Stimulated activated CD4-positive, alpha-beta T cell treated with anti-CD3 and anti-CD28 coated beads, Interleukin-2, amount 100 ng/mL, for 4 hours (primary cell): ENCODE data around the gene RAB11FIP3.
"Not testable (repeated sequence)": the region's sequence is repeated elsewhere in the genome, so short reads cannot be mapped to it uniquely, and the experiment has no call there.

Experiments
- DNase-seq: peaks from one replicate; pipeline ENCODE4 v3.0.0-alpha.2; 2020; ENCODE audit warnings: low read depth

RAB11FIP3 gene

GRCh38 chr16:425082-425718 is at the start of gene RAB11FIP3:
Gene RAB11FIP3 (plus strand): TSS chr16:425649. CDS start chr16:426007, 358 bp downstream.
- DNase-seq, result peak; percentile 75

GRCh38 chr16:375927-376816 is 49.3 kb upstream of the RAB11FIP3 start:
- no peak for DNase-seq

- DNase-seq, result no peak
Observed at GRCh38 chr16:376817-377418, 48.5 kb upstream of the RAB11FIP3 start.

- DNase-seq, result no peak
Observed at GRCh38 chr16:377419-377951, 48.0 kb upstream of the RAB11FIP3 start.

GRCh38 chr16:378113-378820 is 47.2 kb upstream of the RAB11FIP3 start:
- DNase-seq, result not testable (repeated sequence)

- no peak for DNase-seq
Observed at GRCh38 chr16:378821-379182, 46.6 kb upstream of the RAB11FIP3 start.

GRCh38 chr16:379183-379960 is 46.1 kb upstream of the RAB11FIP3 start:
- no peak for DNase-seq

- DNase-seq, result no peak
Observed at GRCh38 chr16:379961-380761, 45.3 kb upstream of the RAB11FIP3 start.

- no peak for DNase-seq
Observed at GRCh38 chr16:380762-381011, 44.8 kb upstream of the RAB11FIP3 start.

GRCh38 chr16:381012-381788 is 44.2 kb upstream of the RAB11FIP3 start:
- DNase-seq, result no peak

- DNase-seq, result peak; percentile 59
Observed at GRCh38 chr16:381789-382717, 43.4 kb upstream of the RAB11FIP3 start, which contains the start of gene PGAP6. Gene PGAP6 (minus strand): TSS chr16:381978. CDS start chr16:381821, 157 bp downstream.

- no peak for DNase-seq
Observed at GRCh38 chr16:383326-384051, 42.0 kb upstream of the RAB11FIP3 start.

- DNase-seq, result no peak
Observed at GRCh38 chr16:386641-387156, 38.8 kb upstream of the RAB11FIP3 start.

GRCh38 chr16:387761-388666 is 37.4 kb upstream of the RAB11FIP3 start:
- DNase-seq, result not testable (repeated sequence)

- DNase-seq, result no peak
Observed at GRCh38 chr16:389352-389751, 36.1 kb upstream of the RAB11FIP3 start.

- peak; percentile 63 for DNase-seq
Observed at GRCh38 chr16:391885-392335, 33.5 kb upstream of the RAB11FIP3 start.
